Suppressor macrophage (primary cell): Measurements from ENCODE around the gene COL11A2.

Source experiments
- DNase-seq, 4 experiments: peaks; one replicate each; pipeline ENCODE4 v3.0.0-alpha.2; 2020 to 2022

The COL11A2 gene

DNA sequence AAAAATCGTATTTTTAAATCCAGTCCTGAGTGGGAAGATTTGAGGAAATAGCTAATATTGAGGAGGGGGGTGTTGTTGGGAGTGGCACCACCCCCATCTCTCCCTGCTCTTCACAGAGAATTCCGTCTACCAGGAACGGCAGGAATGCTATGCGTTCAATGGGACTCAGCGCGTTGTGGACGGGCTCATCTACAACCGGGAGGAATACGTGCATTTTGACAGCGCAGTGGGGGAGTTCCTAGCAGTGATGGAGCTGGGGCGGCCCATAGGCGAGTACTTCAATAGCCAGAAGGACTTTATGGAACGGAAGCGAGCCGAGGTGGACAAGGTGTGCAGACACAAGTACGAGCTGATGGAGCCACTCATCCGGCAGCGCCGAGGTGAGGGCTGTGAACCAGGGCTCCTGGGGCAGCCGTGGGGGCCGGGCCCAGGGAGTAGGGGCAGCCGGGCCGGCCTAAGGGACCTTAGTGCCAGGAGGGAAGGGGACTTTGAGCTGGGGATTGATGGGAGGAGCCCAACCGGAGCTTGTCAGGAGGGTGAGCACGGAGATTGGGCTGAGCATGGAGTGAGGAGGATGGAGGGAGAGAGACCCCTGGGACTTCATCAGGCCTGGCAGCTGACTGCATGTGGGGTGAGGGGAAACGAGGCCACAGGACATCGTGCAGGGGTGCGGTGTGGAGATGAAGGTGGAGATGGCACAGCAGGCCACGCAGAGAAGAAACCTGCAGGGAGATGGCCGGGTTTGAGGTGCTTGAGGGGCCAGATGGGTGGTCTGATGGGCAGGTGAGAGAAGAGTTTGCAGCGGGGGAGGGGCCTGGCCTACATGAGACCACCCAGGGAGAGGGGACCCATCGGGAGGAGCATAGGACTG, 75.2 kb downstream of the COL11A2 start:
- no peak for DNase-seq

DNA sequence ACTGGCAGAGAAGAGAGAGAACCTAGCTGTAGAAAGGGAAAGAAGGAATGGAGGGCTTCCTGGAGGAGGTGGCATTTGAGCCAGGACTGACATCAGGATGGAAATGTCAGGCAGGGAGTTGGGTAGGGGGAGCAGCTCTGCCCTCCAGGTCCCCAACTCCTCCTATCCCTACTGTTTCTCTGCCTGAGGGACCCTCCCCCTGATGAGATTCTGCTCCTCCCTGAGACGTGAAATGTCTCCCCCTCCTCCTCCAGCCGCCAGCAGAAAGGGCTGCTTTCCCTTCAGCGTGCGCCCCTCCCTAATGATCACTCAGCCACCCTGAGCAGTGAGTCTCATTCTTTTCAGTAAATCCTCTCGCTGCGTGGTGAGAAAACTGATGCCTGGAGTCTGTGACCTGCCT, 75.8 kb downstream of the COL11A2 start:
- no peak for DNase-seq

DNA sequence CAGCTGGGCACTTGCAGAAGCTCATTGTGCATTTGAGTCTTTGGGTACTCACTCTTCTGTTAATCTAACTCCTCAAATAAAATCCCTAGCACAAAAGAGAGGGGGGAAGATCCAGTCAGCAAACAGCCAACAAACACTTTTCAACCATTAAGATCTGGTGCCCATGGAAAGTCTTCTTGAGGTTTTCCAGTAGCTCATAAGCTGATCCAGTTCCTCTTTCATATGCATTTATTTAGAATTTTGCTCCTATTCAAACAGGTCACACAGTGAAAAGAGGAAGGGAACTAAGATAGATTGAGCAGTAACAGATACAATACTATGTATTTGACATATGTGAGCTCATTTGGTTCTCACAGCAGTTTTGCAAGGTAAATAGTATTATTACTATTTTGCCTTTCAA, 77.9 kb downstream of the COL11A2 start:
- DNase-seq, result peak; percentile 45 to 87 (median 64)

DNA sequence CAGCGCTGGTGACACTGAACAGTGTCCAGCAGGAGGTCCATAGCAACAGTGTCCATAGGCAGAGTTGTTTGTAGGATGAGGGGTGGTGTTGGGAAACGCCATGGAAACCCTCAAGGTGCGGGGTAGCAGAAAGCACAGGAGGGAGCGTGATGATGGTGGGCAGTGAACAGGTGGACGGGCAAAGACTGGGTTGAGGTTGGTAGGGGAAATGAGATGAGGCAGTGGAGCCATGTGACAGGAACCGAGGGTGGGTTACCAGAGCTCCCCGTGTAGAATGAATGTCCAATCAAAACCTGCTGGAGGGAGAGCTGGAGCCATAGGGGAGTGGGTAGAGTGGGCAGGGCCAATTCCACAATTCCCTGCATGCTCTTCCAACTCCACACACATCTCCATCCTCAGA, 78.5 kb downstream of the COL11A2 start:
- DNase-seq, result no peak
